CD4-positive, alpha-beta T cell treated with Interferon alpha-2 for 1 hour (primary cell): Measurements from ENCODE around the gene PFKFB2.

Experiments used
- DNase-seq, 2 donors: peaks; one replicate each; pipeline ENCODE4 v3.0.0-alpha.2; 2020 to 2022

The PFKFB2 gene

DNA sequence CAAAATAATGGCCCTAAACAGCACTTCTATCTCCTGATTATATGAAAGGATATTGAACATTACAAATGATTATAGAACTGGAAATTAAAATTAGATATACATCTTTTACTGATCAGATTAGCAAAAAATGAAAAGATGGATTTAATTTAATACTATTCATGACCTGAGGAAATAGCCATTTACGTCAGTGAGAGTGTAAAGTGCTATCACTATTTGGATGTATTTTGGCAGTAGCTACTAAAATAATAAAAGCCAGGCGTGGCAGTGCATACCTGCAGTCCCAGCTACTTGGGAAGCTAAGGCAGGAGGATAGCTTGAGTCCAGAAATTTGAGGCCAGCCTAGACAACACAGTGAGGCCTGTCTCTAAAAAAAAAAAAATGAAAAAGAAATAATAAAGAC is 40.9 kb downstream of the PFKFB2 start:
- DNase-seq, result no peak

DNA sequence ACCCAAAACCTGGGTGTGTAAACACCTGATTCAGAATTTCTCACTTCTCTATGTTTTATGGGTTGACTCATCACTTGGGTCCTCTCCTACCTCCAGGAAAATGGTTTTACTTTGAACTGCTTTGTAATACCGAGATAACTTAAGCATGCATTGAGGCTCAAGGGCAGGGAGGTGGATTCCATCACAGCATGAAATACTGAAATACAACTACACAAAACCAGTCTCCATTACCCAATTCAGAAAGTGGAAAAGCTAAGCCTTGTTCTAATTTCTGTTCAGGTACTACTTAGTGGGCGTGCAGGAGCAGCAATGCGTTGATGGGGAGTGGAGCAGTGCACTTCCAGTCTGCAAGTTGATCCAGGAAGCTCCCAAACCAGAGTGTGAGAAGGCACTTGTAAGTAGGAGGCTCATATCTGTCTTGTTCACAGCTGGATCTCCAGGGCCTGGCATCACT is 44.8 kb downstream of the PFKFB2 start:
- no peak for DNase-seq

DNA sequence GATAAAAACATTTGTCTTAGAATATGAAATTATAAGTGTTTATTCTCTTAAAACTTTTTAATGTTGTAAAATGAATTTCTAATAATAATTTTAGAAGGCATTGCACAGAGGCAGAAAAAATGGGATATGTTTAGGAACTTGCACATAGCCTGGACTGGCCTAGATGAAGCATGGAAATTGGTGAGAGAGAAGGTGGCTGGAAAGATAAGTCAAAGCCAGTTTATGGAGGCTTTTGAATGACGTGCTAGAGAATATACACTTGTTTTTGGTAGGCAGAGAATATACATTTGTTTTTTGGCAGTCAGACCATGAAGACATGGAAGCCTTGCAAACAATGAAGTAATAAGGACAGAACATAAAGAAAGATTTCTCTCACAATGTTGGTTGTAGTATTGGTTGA is 48.6 kb downstream of the PFKFB2 start:
- no peak for DNase-seq

DNA sequence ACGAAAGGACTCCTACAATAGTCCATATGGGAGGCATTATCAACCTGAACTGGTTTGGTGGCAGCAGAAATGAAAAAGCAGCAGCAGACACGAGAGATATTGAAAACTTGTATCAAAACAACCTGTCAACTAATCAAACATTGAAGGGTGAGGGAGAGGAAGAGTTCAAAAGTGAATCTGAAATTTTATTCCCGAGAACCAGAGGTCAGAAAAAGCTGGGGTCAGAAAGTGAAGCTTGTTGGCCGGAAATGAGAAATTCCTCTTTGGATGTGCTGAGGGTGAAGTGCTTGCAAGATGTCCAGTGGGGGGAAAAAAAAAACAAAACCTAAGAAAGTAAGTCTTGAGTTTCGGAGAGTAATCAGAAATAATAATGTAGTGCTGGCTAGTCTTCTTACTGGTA is 49.1 kb downstream of the PFKFB2 start:
- no peak for DNase-seq

DNA sequence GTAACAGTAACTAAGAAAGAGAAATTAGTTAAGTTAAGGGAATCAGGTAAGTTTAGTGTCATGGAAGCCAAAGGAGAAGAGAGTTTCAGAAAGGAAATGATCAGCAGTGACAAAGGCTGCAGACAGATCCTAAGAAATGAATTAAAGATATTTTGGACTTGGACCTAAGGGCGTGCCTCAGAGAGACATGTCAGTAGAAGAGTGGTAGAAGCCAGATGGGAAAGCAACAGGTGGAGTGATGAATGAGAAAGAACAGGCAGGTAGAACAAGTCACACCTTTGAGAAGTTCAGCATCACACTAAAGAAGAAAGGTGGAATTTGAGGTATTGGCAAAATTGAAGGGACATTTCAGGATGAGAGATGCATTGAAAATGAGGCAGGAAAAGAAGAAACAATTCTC is 49.6 kb downstream of the PFKFB2 start:
- DNase-seq, result no peak

DNA sequence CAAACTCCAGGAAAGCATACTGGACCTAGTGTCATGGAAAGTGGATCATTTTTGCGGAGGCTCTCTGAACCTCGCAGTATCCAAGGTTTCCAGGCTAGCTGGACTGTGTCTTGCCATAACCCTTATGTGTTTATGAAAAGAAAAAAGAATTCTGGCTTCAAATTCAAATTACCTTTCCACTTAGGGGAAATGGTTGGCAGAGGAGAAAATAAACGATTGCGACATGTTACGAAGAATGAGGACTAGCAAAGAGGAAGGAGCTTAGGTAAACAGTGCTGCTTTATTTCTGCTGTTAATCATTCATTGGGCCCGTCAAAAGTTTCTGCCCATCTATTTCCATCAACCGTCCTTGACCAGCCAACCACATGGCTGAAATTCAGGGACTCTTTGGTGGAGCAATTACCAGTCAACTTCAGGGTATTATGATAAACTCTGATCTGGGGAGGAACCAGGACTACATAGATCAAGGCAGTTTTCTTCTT is 50.9 kb downstream of the PFKFB2 start, which contains the start of gene C4BPA:
TSS of gene C4BPA (plus strand) at position 342 of the 482 bp plus-strand sequence. CDS start 8,793 bp downstream, outside the sequence.
- DNase-seq, result no peak

DNA sequence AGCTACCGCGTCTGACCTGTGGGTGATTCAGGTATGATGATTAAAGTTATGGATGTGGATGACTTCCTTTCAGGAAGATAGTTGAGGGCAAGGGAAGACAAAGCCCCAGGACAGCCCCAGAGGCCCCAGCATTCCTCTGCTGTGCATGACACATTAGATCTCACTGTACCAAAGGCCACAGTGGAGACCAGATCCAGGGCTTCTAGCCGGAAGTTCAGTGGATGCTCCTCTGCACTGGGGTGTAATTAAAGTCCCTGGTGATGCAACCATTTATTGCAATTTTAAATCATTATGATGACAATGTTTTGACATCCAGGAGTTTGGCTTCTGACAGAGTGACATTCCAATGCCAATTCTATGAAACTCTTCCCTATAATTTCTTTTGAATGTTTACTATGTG is 55.9 kb downstream of the PFKFB2 start:
- DNase-seq, result no peak

DNA sequence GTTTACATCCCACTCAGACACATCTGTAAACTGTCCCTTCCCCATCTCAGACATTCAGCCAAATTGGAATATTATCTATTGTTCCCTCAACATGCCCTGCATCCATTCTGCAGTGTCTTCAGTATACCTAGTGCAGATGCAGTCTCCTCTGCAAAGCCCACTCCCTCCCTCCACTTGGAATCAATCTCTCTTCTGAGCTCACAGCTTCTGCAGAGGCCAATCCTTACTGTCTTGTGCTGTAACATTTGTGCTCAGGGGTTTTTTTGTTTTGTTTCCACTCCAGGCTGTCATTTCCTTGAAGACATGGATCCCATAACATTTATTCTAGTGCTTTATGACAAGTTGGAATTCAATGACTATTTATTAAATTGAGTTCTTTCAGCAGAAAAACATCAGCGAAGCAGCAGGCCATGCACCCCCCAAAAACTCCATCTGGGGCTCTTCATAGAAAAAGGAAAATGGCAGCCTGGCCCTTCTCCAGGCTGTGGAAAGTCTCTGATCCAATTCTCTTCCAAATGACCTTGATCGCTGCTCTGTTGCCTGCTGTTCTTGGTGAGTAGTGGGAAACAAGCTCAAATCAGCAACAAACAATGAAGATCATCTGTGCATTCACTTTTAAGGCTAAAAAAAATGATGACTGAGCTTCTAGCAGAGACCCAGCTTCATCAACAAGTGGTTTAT is 59.7 kb downstream of the PFKFB2 start:
- DNase-seq, result no peak

DNA sequence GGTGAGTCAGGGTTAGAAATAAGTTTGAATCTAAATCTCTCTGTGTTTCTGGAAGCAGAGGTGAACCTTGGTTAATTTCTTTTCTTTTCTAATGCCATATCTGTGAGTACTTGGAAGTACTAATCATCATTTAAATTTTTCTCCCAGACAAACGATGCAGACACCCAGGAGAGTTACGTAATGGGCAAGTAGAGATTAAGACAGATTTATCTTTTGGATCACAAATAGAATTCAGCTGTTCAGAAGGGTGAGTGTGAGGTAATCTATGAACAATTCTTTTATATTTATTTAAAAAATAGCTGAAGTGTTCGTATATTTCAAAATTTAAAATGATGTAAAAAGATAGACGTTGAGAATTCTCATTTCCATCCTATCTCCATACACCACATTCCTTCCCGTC is 62.2 kb downstream of the PFKFB2 start:
- no peak for DNase-seq

DNA sequence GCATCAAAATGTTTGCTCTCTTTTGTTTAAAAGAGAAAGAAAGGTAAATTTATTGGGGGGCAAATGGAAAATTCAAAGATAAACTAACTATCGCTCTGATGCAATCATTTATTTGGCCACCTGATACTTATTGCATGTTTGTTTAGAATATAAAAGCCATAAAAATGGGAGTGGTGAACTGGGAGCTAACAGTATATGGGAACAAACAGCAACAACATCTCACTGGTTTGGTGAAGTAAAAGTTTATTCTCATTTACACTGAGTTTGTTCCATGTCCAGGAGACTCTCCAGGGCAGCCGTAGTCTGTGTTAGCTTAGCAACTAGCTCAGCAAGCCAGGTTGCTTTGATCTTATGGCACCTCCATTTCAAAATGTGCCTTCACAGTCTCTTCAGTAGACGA is 71.3 kb downstream of the PFKFB2 start:
- no peak for DNase-seq

DNA sequence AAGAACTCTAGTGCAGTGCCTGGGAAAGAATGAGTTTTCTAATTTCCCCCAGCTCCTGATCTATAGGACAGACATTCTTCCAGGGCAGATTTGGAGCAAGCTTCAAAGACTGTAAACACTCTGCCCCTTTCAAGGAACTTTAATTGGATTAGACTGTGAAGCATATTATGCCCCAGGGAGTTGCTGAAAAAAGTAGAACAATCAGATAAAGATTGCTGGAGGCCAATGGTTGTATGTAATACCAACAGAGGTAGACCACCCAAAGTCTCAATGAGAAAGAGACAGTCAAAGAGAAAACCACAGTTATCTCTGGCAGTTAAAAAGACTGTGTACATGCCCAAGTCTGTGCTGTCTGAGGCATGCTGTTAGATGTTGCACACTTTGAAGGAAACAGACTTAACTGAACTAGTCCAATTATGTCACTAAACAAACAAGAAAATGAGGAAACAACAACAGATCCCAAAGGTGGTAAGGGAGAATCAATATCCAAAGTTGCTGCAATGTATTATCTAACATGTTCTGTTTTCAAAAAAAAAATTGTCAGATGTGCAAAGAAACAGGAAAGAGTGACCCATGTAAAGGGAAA is 75.4 kb downstream of the PFKFB2 start:
- no peak for DNase-seq

DNA sequence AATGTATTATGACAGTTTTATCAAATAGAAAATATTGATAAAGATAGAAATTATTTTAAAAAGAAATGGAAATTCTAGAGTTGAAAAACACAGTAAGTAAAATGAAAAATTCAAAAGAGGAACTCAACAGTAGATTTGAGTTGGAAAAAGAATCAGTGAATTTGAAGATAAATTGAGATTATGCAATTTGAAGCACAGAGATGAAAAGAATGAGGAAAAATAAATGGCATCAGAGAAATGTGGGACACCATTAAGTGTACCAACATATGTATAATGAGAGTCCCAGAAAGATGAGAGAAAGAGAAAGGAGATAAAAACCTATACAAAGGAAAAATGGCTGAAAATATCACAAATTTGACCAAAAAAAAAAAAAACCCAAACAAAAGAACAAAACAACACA is 76.0 kb downstream of the PFKFB2 start:
- DNase-seq, result no peak
